Measurements from ENCODE around the gene TCFL5. TPM values are rescaled to one million over a fixed set of nuclear protein-coding genes. Genes with fewer than 3 reads are reported as not detected.
A peak's percentile ranks its signal among the peaks of the same experiment; 100 is the strongest.

Gene TCFL5
- polyA plus RNA-seq, 3 donors = 0.38 to 3.5 (median 0.89) TPM

DNA sequence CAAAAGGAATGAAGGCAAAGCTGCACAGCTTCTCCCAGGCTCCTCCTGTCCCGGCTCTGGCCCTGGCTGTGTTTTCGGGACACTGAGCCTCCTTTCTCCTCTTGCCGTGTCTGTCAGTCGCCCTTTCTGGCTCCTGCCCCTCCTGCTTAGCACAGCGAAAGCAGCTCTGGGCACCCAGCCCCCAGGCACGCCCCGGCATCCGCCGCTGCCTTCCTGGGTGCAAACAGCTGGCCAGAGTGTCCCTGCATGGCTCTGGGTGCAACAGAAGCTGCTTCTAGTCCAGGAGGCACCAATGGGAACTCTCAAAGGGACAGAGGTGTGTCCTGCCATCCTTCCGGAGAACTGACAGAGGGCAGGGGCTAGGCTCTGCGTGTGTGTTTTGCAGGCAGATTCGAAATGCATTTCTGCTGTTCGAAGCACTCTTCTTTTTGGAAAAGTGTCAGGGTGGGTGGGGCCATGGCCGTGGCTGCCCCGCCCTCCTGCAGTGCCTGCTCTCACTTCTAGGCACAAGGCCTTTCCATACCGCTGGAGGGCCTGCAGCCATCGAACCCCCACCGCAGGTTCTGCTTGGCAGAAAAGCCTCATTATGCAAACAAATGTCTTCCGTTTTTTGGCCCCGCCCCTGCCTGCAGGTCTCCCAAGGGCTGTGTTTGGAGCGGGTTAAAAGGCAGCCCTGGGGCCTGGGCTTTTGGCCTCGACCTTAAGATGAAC is 29.3 kb downstream of the TCFL5 start:
- Histone ChIP-seq H3K36me3 (replicated peaks in 1 of 2; ENCODE audit: control insufficient read depth in 1 of 2, insufficient read depth in 2 of 2, low read length in 2 of 2) (no peaks in the 10 kb centered on the region), H3K9ac (ENCODE audit: insufficient read depth, low read length, poor library complexity, severe bottlenecking) (no peak overlapping the region), H3K27me3 (ENCODE audit: control insufficient read depth in 2 of 2, insufficient read depth in 2 of 2, low read length in 2 of 2) (no peaks in the 10 kb centered on the region), H3K27ac (ENCODE audit: low read depth in 1 of 2, low read length in 2 of 2) (peak overlapping the region; percentile 40 to 46), H3K9me3 (replicated peaks in 1 of 2; ENCODE audit: control insufficient read depth in 1 of 2, insufficient read depth in 1 of 2, low read length in 2 of 2) (no peaks in the 10 kb centered on the region), H3K79me2 (ENCODE audit: insufficient read depth, low read length) (no peaks in the 10 kb centered on the region), H4K20me1 (ENCODE audit: insufficient read depth, low read length) (no peaks in the 10 kb centered on the region), H2AFZ (ENCODE audit: insufficient read depth, low read depth, low read length, poor library complexity, severe bottlenecking) (peak overlapping the region; percentile 61), H3K4me3 (replicated peaks in 1 of 3; ENCODE audit: low read depth in 2 of 3, low read length in 3 of 3) (peak overlapping the region in 2 of 3 experiments; percentile 3 to 60), H3K4me2 (replicated peaks; ENCODE audit: extremely low read depth, low read length, poor library complexity, severe bottlenecking) (peak overlapping the region; percentile 62), H3K4me1 (ENCODE audit: control insufficient read depth in 1 of 2, insufficient read depth in 2 of 2, low read length in 2 of 2) (peaks cover 29 to 38% of the 10 kb centered on the region in 2 donors)
- Mint-ChIP-seq H3K4me3 (peak overlapping the region; percentile 37 to 85), H3K27me3 (ENCODE audit: low read depth in 3 of 3) (peaks cover 0 to 4% (median 3%) of the 10 kb centered on the region in 3 donors), H3K9me3 (no peaks in the 10 kb centered on the region), H3K4me1 (peaks cover 29% of the 10 kb centered on the region), H3K27ac (peak overlapping the region; percentile 21 to 89 (median 84)), H3K36me3 (peaks cover 0 to 2% of the 10 kb centered on the region in 2 donors)
- DNase-seq = peak; percentile 82 to 89 (median 83)
- intact Hi-C loops (cut with micrococcal nuclease) = no loop called here
- TF ChIP-seq, protein P1, sequence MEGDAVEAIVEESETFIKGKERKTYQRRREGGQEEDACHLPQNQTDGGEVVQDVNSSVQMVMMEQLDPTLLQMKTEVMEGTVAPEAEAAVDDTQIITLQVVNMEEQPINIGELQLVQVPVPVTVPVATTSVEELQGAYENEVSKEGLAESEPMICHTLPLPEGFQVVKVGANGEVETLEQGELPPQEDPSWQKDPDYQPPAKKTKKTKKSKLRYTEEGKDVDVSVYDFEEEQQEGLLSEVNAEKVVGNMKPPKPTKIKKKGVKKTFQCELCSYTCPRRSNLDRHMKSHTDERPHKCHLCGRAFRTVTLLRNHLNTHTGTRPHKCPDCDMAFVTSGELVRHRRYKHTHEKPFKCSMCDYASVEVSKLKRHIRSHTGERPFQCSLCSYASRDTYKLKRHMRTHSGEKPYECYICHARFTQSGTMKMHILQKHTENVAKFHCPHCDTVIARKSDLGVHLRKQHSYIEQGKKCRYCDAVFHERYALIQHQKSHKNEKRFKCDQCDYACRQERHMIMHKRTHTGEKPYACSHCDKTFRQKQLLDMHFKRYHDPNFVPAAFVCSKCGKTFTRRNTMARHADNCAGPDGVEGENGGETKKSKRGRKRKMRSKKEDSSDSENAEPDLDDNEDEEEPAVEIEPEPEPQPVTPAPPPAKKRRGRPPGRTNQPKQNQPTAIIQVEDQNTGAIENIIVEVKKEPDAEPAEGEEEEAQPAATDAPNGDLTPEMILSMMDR (IDR thresholded peaks at IDR 0.05) = no peak
- 48% methylated on average over 19 of the region's 22 CpGs for WGBS (ENCODE audit: insufficient coverage)

DNA sequence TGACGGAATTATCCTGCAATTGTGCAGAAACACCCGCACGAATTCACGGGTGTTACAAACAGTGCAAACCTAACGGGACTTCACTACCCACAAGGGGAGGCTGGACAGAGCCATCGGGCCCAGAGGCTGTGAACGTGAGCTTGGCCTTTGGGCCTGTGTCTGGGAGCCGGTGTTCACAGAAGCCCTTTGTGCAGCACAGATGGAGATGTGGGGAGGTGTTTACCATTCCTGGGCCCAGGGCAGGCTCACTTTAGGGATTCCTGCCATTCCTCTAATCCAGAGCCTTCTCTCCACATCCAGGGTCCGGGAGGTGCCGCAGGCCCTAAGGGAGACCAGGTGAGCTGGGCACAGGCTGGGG is 29.8 kb downstream of the TCFL5 start:
- H3K4me3 Mint-ChIP-seq = no peak overlapping the region
- H3K4me2 ChIP-seq (replicated peaks; ENCODE audit: extremely low read depth, low read length, poor library complexity, severe bottlenecking) = peak overlapping the region; percentile 62
- peak overlapping the region in 1 of 2 donors; percentile 46 for H3K27ac ChIP-seq (ENCODE audit: low read depth in 1 of 2, low read length in 2 of 2)
- 96% methylated on average over 9 of the region's 10 CpGs for WGBS (ENCODE audit: insufficient coverage)
- no peaks in the 10 kb centered on the region for H3K9me3 ChIP-seq (replicated peaks in 1 of 2; ENCODE audit: control insufficient read depth in 1 of 2, insufficient read depth in 1 of 2, low read length in 2 of 2)
- TF ChIP-seq, protein P1 (IDR thresholded peaks at IDR 0.05) = no peak
- peaks cover 27% of the 10 kb centered on the region for H3K4me1 Mint-ChIP-seq
- H3K9ac ChIP-seq (ENCODE audit: insufficient read depth, low read length, poor library complexity, severe bottlenecking) = no peak overlapping the region
- peak in 1 of 3 donors; percentile 2 for DNase-seq
- H3K9me3 Mint-ChIP-seq = no peaks in the 10 kb centered on the region
- H3K27me3 Mint-ChIP-seq (ENCODE audit: low read depth in 3 of 3) = peaks cover 0 to 4% (median 3%) of the 10 kb centered on the region in 3 donors
- peak overlapping the region in 1 of 7 donors; percentile 75 for H3K27ac Mint-ChIP-seq
- no peaks in the 10 kb centered on the region for H3K27me3 ChIP-seq (ENCODE audit: control insufficient read depth in 2 of 2, insufficient read depth in 2 of 2, low read length in 2 of 2)
- peak overlapping the region in 1 of 3 experiments; percentile 60 for H3K4me3 ChIP-seq (replicated peaks in 1 of 3; ENCODE audit: low read depth in 2 of 3, low read length in 3 of 3)
- H3K79me2 ChIP-seq (ENCODE audit: insufficient read depth, low read length) = no peaks in the 10 kb centered on the region
- intact Hi-C loops (cut with micrococcal nuclease) = no loop called here
- no peaks in the 10 kb centered on the region for H4K20me1 ChIP-seq (ENCODE audit: insufficient read depth, low read length)
- H3K36me3 ChIP-seq (replicated peaks in 1 of 2; ENCODE audit: control insufficient read depth in 1 of 2, insufficient read depth in 2 of 2, low read length in 2 of 2) = no peaks in the 10 kb centered on the region
- peaks cover 27 to 33% of the 10 kb centered on the region in 2 donors for H3K4me1 ChIP-seq (ENCODE audit: control insufficient read depth in 1 of 2, insufficient read depth in 2 of 2, low read length in 2 of 2)
- peak overlapping the region; percentile 61 for H2AFZ ChIP-seq (ENCODE audit: insufficient read depth, low read depth, low read length, poor library complexity, severe bottlenecking)
- H3K36me3 Mint-ChIP-seq = peaks cover 0 to 2% of the 10 kb centered on the region in 2 donors

Measured in CD14-positive monocyte (primary cell).